SK-N-SH treated with all-trans-retinoic acid at 6 μM for 48 hours (cell line): ENCODE data around the gene DBR1.
A peak's percentile ranks its signal among the peaks of the same experiment; 100 is the strongest.

ENCODE experiments used
- ATAC-seq: fragments of 200-7000 bp; cut with Tn5 transposase; 3 replicates; pipeline ENCODE4 v1.9.1; 2020; ENCODE audit warnings: mild to moderate bottlenecking, moderate library complexity
- ARNTL ChIP-seq: fragments of 450-650 bp; formaldehyde crosslinking; IDR thresholded peaks from 2 replicates; pipeline ENCODE4 v1.5.0; 2020; ENCODE audit warnings: low read depth, mild to moderate bottlenecking, moderate library complexity, borderline replicate concordance
- BACH2 ChIP-seq: fragments of 250-450 bp; sonication (Bioruptor Pico); IDR thresholded peaks from 2 replicates; pipeline ENCODE4 v1.9.0; 2021; ENCODE audit warnings: mild to moderate bottlenecking, borderline replicate concordance
- CSDC2 ChIP-seq: fragments of 250-450 bp; sonication (Bioruptor Pico); IDR thresholded peaks from 2 replicates; pipeline ENCODE4 v1.5.0; 2020; ENCODE audit warnings: mild to moderate bottlenecking, moderate library complexity
- ESRRG ChIP-seq: fragments of 250-450 bp; sonication (Bioruptor Pico); IDR thresholded peaks from 2 replicates; pipeline ENCODE4 v1.6.1; 2021; ENCODE audit warnings: mild to moderate bottlenecking
- GLIS3 ChIP-seq: fragments of 250-450 bp; sonication (Bioruptor Pico); IDR thresholded peaks from 2 replicates; pipeline ENCODE4 v1.5.0; 2020; ENCODE audit warnings: mild to moderate bottlenecking, moderate library complexity
- ISL1 ChIP-seq: fragments of 250-450 bp; sonication (Bioruptor Pico); IDR thresholded peaks from 2 replicates; pipeline ENCODE4 v2.1.2; 2022; ENCODE audit warnings: mild to moderate bottlenecking, moderate library complexity
- OSR1 ChIP-seq: fragments of 250-450 bp; sonication (Bioruptor Pico); IDR thresholded peaks from 2 replicates; pipeline ENCODE4 v1.8.0; 2022; ENCODE audit warnings: moderate library complexity, mild to moderate bottlenecking, inconsistent platforms
- PPARA ChIP-seq: fragments of 250-450 bp; sonication (Bioruptor Pico); IDR thresholded peaks from 2 replicates; pipeline ENCODE4 v1.5.0; 2020; ENCODE audit warnings: mild to moderate bottlenecking, borderline replicate concordance
- SNAI2 ChIP-seq: fragments of 250-450 bp; sonication (Bioruptor Pico); IDR thresholded peaks from 2 replicates; pipeline ENCODE4 v1.5.0; 2020; ENCODE audit warnings: mild to moderate bottlenecking, moderate library complexity
- TCF4 ChIP-seq: fragments of 250-450 bp; sonication (Bioruptor Pico); IDR thresholded peaks from 2 replicates; pipeline ENCODE4 v1.8.0; 2021; ENCODE audit warnings: mild to moderate bottlenecking, moderate library complexity, borderline replicate concordance
- TOX ChIP-seq: fragments of 250-450 bp; sonication (Bioruptor Pico); IDR thresholded peaks from 2 replicates; pipeline ENCODE4 v1.8.0; 2021; ENCODE audit warnings: mild to moderate bottlenecking, moderate library complexity, borderline replicate concordance
- TSHZ2 ChIP-seq: fragments of 250-450 bp; sonication (Bioruptor Pico); IDR thresholded peaks from 2 replicates; pipeline ENCODE4 v1.5.0; 2020; ENCODE audit warnings: mild to moderate bottlenecking, moderate library complexity
- ZC3H10 ChIP-seq: fragments of 250-450 bp; sonication (Bioruptor Pico); IDR thresholded peaks from 2 replicates; pipeline ENCODE4 v1.5.1; 2021; ENCODE audit warnings: mild to moderate bottlenecking, moderate library complexity
- ZFP3 ChIP-seq: fragments of 250-450 bp; sonication (Bioruptor Pico); IDR thresholded peaks from 2 replicates; pipeline ENCODE4 v1.5.0; 2020; ENCODE audit warnings: mild to moderate bottlenecking, moderate library complexity
- ZFP30 ChIP-seq: fragments of 450-650 bp; formaldehyde crosslinking; IDR thresholded peaks from 2 replicates; pipeline ENCODE4 v1.5.0; 2022; ENCODE audit warnings: mild to moderate bottlenecking, moderate library complexity
- ZNF70 ChIP-seq: fragments of 450-650 bp; formaldehyde crosslinking; IDR thresholded peaks from 2 replicates; pipeline ENCODE4 v1.5.0; 2020; ENCODE audit warnings: mild to moderate bottlenecking, moderate library complexity
- ZNF8 ChIP-seq: fragments of 450-650 bp; formaldehyde crosslinking; IDR thresholded peaks from 2 replicates; pipeline ENCODE4 v1.5.0; 2020; ENCODE audit warnings: mild to moderate bottlenecking, moderate library complexity
- TF ChIP-seq, protein P1 (sequence below): fragments of 250-450 bp; sonication (Bioruptor Pico); IDR thresholded peaks from 2 replicates; pipeline ENCODE4 v1.5.1; 2021; ENCODE audit warnings: mild to moderate bottlenecking, moderate library complexity
- TF ChIP-seq, protein P2 (sequence below): fragments of 250-450 bp; sonication (Bioruptor Pico); IDR thresholded peaks from 2 replicates; pipeline ENCODE4 v1.8.0; 2020; ENCODE audit warnings: mild to moderate bottlenecking, moderate library complexity, borderline replicate concordance
- TF ChIP-seq, protein P3 (sequence below): fragments of 250-450 bp; sonication (Bioruptor Pico); IDR thresholded peaks from 2 replicates; pipeline ENCODE4 v1.8.0; 2021; ENCODE audit warnings: low read depth, mild to moderate bottlenecking, moderate library complexity, borderline replicate concordance

The DBR1 gene

DNA sequence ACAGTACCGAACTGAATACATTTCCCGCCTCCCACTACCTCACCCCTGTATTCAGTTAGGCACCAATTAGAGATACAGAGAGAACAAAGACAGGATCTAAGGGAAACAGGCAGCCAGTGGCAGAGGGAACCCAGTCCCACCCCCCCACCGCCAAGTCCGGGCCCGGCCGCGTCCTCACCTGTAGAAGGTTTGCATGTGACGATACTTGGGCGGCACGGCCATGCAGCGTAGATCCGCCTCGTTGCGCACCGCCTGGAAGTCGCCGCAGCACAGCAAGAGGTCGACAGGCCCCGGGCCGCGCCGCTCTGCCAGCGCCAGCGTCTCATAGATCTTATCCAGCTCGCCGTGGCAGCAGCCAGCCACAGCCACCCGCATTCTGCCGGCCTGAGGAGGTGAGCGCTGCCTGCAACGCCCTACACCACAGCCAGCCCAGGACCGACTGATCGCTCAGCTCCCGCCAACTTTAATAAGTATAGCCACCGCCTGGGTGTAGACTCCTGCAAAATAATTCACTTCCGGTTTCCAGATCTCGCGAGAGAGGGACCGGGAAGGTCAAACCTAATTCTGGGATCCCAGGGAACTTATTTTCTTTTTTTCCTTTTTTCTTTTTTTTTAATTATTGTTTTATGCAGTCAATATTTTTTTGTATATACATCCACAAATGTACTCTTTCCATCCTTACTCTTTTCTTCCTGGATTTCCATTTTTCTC lies at the start of gene DBR1:
Gene DBR1, minus strand, starts transcription at position 501 of the 711 bp plus-strand sequence. Its CDS starts 126 bp downstream, at position 375.
- TF ChIP-seq PPARA (CRISPR knock-in tag): no peak
- no peak for TF ChIP-seq ZFP30
- no peak for TF ChIP-seq ZFP3 (CRISPR knock-in tag)
- no peak for TF ChIP-seq SNAI2 (CRISPR knock-in tag)
- TF ChIP-seq ZNF70 (CRISPR knock-in tag): peak; percentile 15; the same call in 1 of the 2 replicates
- TF ChIP-seq, protein P1, sequence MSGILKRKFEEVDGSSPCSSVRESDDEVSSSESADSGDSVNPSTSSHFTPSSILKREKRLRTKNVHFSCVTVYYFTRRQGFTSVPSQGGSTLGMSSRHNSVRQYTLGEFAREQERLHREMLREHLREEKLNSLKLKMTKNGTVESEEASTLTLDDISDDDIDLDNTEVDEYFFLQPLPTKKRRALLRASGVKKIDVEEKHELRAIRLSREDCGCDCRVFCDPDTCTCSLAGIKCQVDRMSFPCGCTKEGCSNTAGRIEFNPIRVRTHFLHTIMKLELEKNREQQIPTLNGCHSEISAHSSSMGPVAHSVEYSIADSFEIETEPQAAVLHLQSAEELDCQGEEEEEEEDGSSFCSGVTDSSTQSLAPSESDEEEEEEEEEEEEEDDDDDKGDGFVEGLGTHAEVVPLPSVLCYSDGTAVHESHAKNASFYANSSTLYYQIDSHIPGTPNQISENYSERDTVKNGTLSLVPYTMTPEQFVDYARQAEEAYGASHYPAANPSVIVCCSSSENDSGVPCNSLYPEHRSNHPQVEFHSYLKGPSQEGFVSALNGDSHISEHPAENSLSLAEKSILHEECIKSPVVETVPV: no peak
- TF ChIP-seq CSDC2: no peak
- peak; percentile 96 for ATAC-seq

DNA sequence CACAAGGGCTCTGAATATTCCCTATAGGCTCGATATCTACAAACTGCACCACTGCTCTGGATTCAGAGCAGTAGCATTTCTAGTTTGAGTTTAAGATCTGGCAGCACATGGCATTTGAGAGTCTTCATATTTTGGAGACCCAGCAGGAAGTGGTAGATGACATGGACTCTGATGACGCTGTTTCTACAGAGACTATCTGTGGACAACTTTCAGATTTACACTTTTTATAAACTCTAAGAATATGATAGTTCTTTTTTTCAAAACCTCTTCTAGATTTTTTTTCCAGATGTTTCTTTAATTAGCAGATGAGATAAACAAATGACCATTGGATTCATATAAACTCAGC lies 48.2 kb upstream of the DBR1 start:
- TF ChIP-seq ZC3H10 (CRISPR knock-in tag): no peak
- no peak for TF ChIP-seq ARNTL (CRISPR knock-in tag)
- no peak for TF ChIP-seq ISL1 (CRISPR knock-in tag)
- no peak for TF ChIP-seq BACH2 (CRISPR knock-in tag)
- no peak for TF ChIP-seq GLIS3
- no peak for ATAC-seq

DNA sequence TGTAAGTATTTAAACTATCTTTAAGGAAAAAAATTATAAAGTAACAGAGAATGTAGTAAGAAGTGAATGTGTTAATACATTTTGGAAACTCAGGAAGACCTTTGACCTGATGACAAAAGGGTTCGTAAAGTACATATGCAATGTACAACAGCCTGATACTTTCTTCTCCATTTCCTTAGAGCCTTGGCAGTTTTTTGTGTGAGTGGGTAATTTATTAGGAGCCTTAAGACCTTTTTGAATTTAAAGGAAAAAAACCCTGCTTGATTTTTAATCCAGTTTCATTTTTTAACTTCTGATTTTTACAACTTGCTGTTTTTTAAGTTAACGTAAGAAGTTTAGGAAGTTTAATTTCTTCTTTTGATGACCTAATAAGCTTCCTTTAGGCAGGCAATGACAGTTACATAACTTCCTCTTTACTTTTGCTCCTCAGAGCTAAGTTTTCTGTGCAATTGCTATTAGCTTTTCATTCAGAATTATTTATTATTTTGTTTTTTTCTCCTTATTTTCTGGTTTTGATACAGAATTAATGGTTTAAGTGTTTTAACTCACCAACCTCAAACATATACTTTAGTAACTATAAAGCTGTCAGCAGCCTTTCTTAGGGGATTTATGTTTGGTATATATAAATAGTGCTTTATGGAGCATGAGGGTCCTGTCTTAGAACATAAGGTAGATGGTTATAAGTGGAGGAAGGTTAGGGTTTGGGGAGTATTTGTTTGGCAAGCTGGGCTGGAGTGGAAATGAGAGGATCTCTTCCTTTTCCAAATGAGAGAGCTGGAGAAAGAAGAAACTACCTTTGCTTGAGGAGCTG lies 47.6 kb upstream of the DBR1 start:
- TF ChIP-seq TCF4 (CRISPR knock-in tag): no peak
- no peak for ATAC-seq

GRCh38 chr3:138220788-138221187 lies 46.1 kb upstream of the DBR1 start:
- no peak for ATAC-seq
- no peak for TF ChIP-seq ESRRG (CRISPR knock-in tag)

DNA sequence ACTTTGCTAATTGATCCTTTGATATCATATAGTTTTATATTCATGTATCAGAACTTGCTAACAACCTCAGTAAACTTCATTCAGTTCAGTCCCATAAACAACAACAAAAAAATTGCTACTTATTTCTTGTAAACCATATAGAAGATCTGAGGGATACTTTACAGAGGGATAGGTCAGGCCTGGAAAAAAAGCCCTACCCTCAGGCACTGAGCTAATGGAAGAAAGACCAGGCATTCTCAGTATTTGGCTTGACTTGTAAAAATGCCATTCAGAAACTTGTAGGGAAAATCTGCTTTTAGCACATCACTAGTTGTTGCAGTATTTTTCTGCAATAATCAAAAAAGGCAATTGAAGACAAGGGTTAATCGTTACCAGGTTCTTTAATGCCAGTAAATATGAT lies 45.5 kb upstream of the DBR1 start:
- no peak for ATAC-seq
- TF ChIP-seq TOX (CRISPR knock-in tag) (no peak), ESRRG (CRISPR knock-in tag) (no peak), ISL1 (CRISPR knock-in tag) (no peak), TCF4 (CRISPR knock-in tag) (no peak), CSDC2 (no peak), OSR1 (CRISPR knock-in tag) (no peak), ZFP30 (no peak), ZFP3 (CRISPR knock-in tag) (no peak), PPARA (CRISPR knock-in tag) (no peak)
- TF ChIP-seq, protein P1: no peak
- TF ChIP-seq, protein P2, sequence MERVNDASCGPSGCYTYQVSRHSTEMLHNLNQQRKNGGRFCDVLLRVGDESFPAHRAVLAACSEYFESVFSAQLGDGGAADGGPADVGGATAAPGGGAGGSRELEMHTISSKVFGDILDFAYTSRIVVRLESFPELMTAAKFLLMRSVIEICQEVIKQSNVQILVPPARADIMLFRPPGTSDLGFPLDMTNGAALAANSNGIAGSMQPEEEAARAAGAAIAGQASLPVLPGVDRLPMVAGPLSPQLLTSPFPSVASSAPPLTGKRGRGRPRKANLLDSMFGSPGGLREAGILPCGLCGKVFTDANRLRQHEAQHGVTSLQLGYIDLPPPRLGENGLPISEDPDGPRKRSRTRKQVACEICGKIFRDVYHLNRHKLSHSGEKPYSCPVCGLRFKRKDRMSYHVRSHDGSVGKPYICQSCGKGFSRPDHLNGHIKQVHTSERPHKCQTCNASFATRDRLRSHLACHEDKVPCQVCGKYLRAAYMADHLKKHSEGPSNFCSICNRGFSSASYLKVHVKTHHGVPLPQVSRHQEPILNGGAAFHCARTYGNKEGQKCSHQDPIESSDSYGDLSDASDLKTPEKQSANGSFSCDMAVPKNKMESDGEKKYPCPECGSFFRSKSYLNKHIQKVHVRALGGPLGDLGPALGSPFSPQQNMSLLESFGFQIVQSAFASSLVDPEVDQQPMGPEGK: no peak
- TF ChIP-seq, all 23 proteins: peak for 0

- ATAC-seq: no peak
Measured at GRCh38 chr3:138219255-138219654, 44.5 kb upstream of the DBR1 start.

More at GRCh38 chr3:138219255-138219654, 44.5 kb upstream of the DBR1 start:
- TF ChIP-seq PPARA (CRISPR knock-in tag): no peak
- no peak for TF ChIP-seq ZNF8 (CRISPR knock-in tag)
- no peak for TF ChIP-seq BACH2 (CRISPR knock-in tag)
- TF ChIP-seq, protein P2: no peak
- TF ChIP-seq TCF4 (CRISPR knock-in tag): no peak
- TF ChIP-seq, protein P3, sequence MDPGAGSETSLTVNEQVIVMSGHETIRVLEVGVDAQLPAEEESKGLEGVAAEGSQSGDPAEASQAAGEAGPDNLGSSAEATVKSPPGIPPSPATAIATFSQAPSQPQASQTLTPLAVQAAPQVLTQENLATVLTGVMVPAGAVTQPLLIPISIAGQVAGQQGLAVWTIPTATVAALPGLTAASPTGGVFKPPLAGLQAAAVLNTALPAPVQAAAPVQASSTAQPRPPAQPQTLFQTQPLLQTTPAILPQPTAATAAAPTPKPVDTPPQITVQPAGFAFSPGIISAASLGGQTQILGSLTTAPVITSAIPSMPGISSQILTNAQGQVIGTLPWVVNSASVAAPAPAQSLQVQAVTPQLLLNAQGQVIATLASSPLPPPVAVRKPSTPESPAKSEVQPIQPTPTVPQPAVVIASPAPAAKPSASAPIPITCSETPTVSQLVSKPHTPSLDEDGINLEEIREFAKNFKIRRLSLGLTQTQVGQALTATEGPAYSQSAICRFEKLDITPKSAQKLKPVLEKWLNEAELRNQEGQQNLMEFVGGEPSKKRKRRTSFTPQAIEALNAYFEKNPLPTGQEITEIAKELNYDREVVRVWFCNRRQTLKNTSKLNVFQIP (CRISPR knock-in tag): no peak
- no peak for TF ChIP-seq ZFP30
- no peak for TF ChIP-seq CSDC2
- TF ChIP-seq TSHZ2 (CRISPR knock-in tag): no peak
- TF ChIP-seq, all 23 proteins: peak for 0
